HG03457 (cell line): ENCODE data around the gene AMHR2.

Experiments used
- ATAC-seq: cut with Tn5 transposase; IDR thresholded peaks from one replicate; pipeline ENCODE4 v1.9.1; 2021; ENCODE audit warnings: moderate number of reproducible peaks; ENCODE audit not compliant: unreplicated experiment

The AMHR2 gene

GRCh38 chr12:53478865-53479264 lies 55.2 kb downstream of the AMHR2 start:
- ATAC-seq: no peak

GRCh38 chr12:53479331-53479730 lies 55.7 kb downstream of the AMHR2 start:
- no peak for ATAC-seq

- no peak for ATAC-seq
Measured at GRCh38 chr12:53480491-53481442, 57.1 kb downstream of the AMHR2 start.
